GM19193 (cell line): Measurements from ENCODE around the gene ARL13B.

ENCODE experiments used
- POLR2A ChIP-seq: IDR thresholded peaks from 4 replicates; pipeline ENCODE4 v1.6.1; 2011; ENCODE audit not compliant: insufficient read depth, insufficient read length; ENCODE audit errors: extremely low read depth

Gene ARL13B

GRCh38 chr3:93979850-93980676 is at the start of gene ARL13B:
ARL13B (plus strand) TSS chr3:93980155; CDS start chr3:93980424, 269 bp downstream.
- peak; percentile 76 for TF ChIP-seq POLR2A

- no peak for TF ChIP-seq POLR2A
Observed at GRCh38 chr3:93931597-93932229, 48.2 kb upstream of the ARL13B start.

- no peak for TF ChIP-seq POLR2A
Observed at GRCh38 chr3:93934366-93935046, 45.4 kb upstream of the ARL13B start.

- no peak for TF ChIP-seq POLR2A
Observed at GRCh38 chr3:93936549-93936948, 43.4 kb upstream of the ARL13B start.

GRCh38 chr3:93961026-93961425 is 18.9 kb upstream of the ARL13B start:
- TF ChIP-seq POLR2A: no peak

- TF ChIP-seq POLR2A: no peak
Observed at GRCh38 chr3:93961489-93961888, 18.5 kb upstream of the ARL13B start.

GRCh38 chr3:93962798-93963197 is 17.2 kb upstream of the ARL13B start:
- TF ChIP-seq POLR2A: no peak

- no peak for TF ChIP-seq POLR2A
Observed at GRCh38 chr3:93969443-93969842, 10.5 kb upstream of the ARL13B start.

- TF ChIP-seq POLR2A: no peak
Observed at GRCh38 chr3:93969997-93970396, 10.0 kb upstream of the ARL13B start.

- TF ChIP-seq POLR2A: no peak
Observed at GRCh38 chr3:93973131-93974126, 6.5 kb upstream of the ARL13B start, which contains the start of gene PROS1. PROS1 (minus strand) TSS chr3:93973896; CDS start chr3:93973749, 147 bp downstream.

GRCh38 chr3:93981649-93982048 is 1.7 kb downstream of the ARL13B start:
- no peak for TF ChIP-seq POLR2A

GRCh38 chr3:93983408-93983807 is 3.5 kb downstream of the ARL13B start:
- TF ChIP-seq POLR2A: no peak

GRCh38 chr3:93984618-93985017 is 4.7 kb downstream of the ARL13B start:
- no peak for TF ChIP-seq POLR2A

- no peak for TF ChIP-seq POLR2A
Observed at GRCh38 chr3:93988283-93988682, 8.3 kb downstream of the ARL13B start.
